NK-92 (cell line): ENCODE data around the gene TMBIM1.

Experiments used
- DNase-seq: peaks from one replicate; lab custom pipeline; 2025; ENCODE audit not compliant: unreplicated experiment; lab: John Stamatoyannopoulos, UW

Gene TMBIM1

DNA sequence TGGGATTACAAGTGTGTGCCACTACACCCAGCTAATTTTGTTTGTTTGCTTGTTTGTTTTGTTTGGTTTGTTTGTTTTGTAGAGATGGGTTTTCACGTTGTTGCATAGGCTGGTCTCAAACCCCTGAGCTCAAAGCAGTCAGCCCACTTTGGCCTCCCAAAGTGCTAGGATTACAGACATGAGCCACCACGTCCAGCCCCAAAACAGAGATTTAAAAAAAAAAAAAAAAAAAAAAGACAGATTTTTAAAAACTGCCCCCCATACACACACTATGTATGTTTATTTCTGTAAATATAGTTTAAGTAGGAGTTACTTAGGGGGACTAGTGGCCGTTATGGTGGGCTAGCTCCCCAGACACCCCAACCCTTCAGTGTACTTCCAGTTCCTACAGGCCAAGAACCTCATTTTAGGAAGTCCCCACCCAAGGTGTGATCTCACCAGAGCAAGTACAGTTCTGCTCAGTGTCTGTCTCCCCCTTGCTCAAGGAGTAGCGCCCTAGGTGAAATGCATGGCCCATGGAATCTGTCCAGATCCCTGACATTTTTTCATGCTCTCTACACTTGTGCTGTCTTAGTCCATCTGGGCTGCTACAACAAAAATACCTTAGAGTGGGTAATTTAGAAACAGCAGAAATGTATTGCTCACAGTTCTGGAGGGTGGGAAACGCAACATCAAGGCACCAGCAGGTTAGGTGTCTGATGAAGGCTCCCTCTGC lies 1.6 kb upstream of the TMBIM1 start:
- DNase-seq, result no peak

GRCh38 chr2:218291318-218292047 lies 820 bp downstream of the TMBIM1 start:
- DNase-seq, result no peak

GRCh38 chr2:218290316-218291261 lies 1.7 kb downstream of the TMBIM1 start:
- no peak for DNase-seq

DNA sequence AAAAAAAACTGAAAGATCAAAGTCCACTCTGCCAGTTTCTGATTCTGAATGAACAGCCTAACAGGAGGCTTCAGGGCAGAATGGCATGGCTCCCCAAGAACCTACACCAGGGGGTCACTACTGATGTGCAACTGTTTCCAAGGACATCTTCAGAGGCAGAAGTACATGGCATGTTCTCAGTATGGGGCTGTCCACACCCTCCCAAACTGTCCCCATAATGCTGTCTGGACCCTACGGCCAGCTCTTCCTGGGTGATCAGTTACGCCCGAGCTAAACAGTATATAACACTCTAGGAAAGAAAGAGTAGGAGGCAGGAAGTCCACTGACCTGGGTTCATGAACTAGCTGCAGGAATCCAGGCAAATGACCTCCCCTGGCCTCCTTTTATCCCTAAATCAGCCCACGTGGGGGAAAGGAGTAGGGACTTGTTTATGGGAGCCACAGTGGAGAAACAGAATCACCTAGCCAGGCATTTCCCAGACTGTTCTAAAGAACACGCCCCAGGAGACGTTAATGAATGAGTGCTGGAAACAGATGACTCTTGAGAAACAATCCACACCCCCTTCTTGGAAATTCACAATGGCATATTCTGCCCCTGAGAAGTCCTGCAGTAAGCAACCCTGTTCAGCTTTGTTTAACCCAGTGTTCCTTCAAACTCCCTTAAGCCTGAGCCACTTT lies 2.5 kb downstream of the TMBIM1 start:
- DNase-seq, result no peak

GRCh38 chr2:218286570-218287459 lies 5.5 kb downstream of the TMBIM1 start:
- DNase-seq, result peak; percentile 5

DNA sequence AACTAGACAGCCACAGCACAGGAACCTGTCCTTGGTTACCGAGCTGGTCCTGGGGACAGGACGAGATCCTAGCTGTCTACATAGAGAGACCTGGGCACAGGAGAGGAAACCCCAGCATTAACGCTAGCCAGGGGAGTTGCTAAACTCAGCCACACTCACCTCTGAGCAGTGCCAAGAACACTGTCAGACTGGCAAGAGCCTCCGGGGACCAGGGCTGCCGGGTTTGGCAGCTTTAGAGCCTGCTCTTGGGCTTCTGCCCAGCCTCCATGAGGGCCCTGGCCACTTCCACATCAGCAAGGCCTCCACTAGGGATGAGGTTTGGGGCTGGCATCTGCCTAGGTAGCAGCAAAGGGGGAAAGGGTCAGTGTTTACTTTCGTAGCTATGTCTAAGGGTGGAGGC lies 6.7 kb downstream of the TMBIM1 start:
- no peak for DNase-seq

GRCh38 chr2:218284106-218284811 lies 8.0 kb downstream of the TMBIM1 start:
- DNase-seq, result no peak

DNA sequence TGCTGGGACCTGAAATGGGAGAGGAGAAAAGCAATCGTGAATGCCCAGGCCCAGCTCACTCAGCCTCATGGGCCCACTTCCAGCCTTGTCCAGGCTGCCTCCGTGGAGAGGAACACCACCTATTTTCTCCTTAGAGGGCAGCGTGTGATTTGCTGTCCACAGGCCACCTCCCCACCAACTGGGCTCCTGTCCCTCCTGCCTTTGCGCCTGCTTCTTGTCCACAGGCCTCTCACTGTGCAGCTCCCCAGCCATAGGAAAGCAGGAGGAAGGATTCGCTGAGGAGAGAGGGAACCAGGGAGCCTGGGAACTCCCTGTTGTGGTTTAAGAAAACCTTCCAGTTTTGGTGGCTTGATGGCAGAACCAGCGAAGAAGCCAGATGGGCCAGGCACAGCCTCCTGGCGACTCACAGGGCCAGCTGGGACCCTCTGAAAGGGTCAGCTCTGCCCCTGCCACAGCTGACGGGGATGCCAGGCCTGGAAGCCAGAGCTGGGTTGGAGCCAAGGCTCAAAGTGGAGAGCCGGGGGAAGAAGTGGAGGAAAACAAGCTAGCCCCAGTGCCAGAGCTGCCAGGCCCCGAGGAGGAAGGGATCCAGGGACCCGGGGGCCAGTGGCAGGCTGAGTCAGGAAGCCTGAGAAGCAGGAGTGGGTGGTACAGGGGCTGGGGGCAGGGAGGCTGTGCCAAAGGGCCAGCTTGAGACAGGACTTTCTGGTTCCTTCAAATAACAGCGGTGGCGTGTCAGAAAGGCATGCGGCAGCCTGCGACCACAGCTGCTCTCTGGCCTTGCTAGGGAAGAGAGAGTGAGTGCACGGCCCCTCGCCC lies 9.9 kb downstream of the TMBIM1 start:
- no peak for DNase-seq

DNA sequence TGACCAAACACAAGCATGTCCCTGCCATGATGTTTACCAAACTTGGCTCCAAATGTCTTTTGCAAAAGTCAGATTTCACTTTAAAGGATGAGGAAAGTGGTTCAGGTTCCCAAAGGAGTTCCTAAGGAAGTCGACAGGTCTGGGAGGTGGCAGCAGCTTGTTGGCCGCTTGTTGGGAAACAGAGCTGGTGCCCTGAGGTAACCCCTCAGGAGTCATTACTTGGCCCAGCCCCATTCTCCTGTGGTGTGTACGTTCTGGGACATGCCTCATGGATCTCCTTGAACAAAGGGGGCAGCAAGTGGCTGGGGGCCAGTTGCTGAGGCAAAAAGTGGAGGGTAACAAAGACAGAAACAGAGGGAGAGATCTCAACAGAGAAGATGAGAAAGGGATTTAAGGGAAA lies 10.9 kb downstream of the TMBIM1 start:
- DNase-seq, result no peak

DNA sequence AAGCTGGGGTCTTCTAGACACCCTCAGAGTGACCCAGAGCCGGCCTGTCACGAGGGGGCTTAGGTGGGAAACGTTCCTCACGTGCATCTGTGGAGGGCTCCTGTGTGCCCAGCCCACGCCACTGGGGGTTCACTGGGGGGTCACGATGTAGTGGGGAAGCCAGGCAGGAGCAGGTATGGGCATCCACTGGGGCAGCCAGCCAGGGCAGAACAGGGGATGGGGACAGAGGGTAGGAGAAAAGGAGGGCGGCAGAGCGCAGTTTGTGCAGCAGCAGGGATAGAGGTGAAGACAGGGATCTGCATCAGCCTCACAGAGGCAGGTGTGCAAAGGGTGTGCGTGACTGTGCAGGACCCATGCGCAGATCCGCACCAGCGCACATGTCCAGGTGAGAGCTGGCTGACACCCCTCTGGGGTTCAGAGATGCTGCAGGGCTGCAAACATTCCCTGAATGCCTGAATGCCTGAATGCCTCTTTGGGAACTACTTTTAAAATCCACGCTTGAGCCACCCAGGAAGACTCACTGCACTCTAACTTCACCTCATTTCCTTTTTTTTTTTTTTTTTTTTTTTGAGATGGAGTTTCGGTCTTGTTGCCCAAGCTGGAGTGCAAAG lies 11.9 kb downstream of the TMBIM1 start:
- no peak for DNase-seq

DNA sequence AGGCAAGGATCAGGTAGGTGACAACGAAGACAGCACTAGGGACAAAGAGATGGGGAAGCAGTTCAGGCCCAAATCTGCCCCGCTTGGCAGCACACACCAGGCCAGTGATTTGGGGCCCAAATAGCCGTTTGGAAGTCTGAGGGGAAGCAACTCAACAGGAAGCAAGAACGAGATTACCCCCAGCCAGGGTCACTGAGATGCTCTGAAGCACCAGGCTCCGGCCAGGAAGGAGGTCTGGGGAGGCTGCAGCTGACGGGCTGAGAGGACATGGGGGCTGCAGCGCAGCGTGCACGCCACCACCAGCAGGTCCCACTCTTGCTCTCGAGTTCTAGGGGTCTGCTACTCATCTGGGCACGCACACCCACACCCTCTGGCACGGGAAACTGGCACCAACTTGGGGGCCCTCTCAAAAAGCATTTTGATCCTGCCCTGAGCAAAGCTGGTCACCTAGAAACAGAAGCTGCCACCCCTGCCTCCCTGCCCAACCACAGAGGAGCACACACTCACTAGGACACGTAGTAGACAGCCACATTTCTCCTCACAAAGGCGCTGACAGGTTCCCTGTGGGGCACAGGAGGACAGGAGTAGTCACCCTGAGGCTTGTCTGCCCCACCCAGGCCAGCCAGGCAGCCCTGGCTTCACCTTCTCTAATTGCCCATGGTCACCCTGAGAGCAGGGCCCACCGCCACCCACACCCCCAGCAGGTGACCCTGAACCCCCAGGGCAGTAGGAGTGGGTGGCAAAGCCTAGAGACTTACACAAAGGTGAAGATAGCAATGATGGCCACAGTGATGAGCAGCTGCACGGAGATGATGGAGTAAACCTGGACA lies 13.6 kb downstream of the TMBIM1 start:
- DNase-seq, result no peak

GRCh38 chr2:218277921-218278320 lies 14.4 kb downstream of the TMBIM1 start:
- no peak for DNase-seq

DNA sequence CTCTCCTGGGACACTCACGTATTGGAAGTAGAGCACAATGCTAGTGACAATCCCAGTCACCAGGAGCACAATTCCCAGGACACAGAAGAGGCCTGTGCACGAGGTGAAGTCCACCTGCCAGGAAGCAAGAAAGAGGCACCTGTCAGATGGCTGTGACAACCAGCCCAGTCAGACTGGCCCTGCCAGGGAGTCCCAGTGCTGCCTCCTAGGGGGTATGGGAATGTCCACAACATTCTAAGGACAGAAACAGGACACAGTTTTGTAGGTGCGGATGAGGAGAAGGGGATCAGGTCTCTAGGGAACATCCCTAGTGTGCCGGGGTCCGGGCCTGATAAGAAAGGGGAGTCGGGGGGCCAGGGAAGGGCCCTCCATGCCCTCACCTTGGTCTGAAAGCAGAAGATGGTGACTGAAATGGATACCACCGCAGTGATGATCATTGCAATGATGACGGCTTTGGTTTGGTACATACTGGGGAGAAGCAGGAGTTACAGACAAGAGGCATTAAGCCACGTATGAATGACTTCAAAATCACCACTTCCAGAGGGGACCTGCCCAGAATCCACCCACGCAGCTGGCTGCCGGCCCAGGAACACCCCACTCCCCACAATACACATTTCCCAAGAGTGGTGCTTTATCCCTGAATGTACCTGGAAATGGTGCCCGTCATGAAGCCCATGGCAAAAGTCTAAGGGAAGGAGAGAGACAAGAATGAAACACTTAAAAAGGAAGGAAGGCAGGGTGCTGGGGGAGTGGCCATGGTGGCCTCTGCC lies 15.1 kb downstream of the TMBIM1 start:
- DNase-seq, result no peak

DNA sequence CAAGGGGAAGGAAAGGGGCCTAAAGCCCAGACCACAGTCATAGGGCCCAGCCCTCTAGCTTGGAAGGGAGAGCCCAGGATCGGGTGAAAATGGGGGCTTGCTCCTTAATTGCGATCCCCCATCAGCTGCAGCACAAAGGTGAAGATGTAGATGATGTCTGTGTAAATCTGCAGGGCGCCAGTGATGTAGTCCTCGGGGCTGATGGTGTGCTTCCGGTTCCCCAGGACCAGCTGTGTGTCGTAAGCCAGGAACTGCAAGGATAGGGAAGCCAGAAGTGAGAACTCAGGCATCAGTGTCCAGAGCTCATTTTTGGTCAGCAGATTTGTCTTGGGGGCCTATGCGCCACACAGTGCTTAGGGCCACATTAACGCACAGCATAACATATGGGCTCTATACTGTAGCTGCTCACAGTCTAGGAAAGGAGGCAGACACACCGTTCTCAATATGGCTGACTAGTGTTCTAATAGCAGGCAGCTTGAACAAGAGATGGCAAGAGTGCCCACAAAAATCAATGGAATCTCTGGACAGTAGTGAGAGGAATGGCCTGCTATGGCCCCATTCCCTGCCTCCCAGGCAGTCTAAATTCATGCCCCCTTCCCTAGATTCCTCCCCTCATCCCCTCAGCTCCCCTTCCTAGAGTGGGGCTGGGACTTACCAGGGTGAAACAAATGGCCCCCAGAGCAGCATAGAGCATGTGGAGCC lies 16.8 kb downstream of the TMBIM1 start:
- no peak for DNase-seq

GRCh38 chr2:218274586-218274985 lies 17.7 kb downstream of the TMBIM1 start:
- no peak for DNase-seq

GRCh38 chr2:218273908-218274249 lies 18.4 kb downstream of the TMBIM1 start:
- no peak for DNase-seq
